Neural progenitor cell (in vitro differentiated cells): Measurements from ENCODE around the gene RCOR1. TPM values are rescaled to one million over a fixed set of nuclear protein-coding genes. Genes with fewer than 3 reads are reported as not detected.
A peak's percentile ranks its signal among the peaks of the same experiment; 100 is the strongest.

Experiments used
- DNase-seq: peaks from one replicate; pipeline ENCODE4 v3.0.0-alpha.2; 2016; ENCODE audit warnings: low spot score
- H2AFZ ChIP-seq: fragments of 200-600 bp; sonication (generic); replicated peaks from 2 replicates; pipeline ENCODE4 v1.6.1; 2016; ENCODE audit warnings: antibody characterized with exemption
- H3F3A ChIP-seq: fragments of 200-600 bp; sonication (generic); 2 replicates; pipeline ENCODE4 v1.6.1; 2016; ENCODE audit warnings: antibody characterized with exemption, low read depth
- H3K27ac ChIP-seq: fragments of 200-600 bp; sonication (generic); 2 replicates; pipeline ENCODE4 v1.5.1; 2016; ENCODE audit warnings: mild to moderate bottlenecking
- H3K27me3 ChIP-seq: fragments of 200-600 bp; sonication (generic); 2 replicates; pipeline ENCODE4 v1.6.1; 2016; ENCODE audit warnings: mild to moderate bottlenecking, moderate library complexity
- H3K36me3 ChIP-seq: fragments of 200-600 bp; sonication (generic); 2 replicates; pipeline ENCODE4 v1.5.1; 2016
- H3K4me1 ChIP-seq: fragments of 200-600 bp; sonication (generic); 2 replicates; pipeline ENCODE4 v1.6.1; 2016; ENCODE audit warnings: mixed run types
- H3K4me2 ChIP-seq: fragments of 200-600 bp; sonication (generic); 2 replicates; pipeline ENCODE4 v1.6.1; 2016
- H3K4me3 ChIP-seq: fragments of 200-600 bp; sonication (generic); 2 replicates; pipeline ENCODE4 v1.5.1; 2016
- H3K79me2 ChIP-seq: fragments of 200-600 bp; sonication (generic); 2 replicates; pipeline ENCODE4 v1.6.1; 2016; ENCODE audit warnings: low read depth
- H3K9ac ChIP-seq: fragments of 200-600 bp; sonication (generic); 2 replicates; pipeline ENCODE4 v1.6.1; 2016
- H3K9me3 ChIP-seq: fragments of 200-600 bp; sonication (generic); 2 replicates; pipeline ENCODE4 v1.5.1; 2016; ENCODE audit warnings: low read depth
- H4K20me1 ChIP-seq: fragments of 200-600 bp; sonication (generic); 2 replicates; pipeline ENCODE4 v1.6.1; 2016; ENCODE audit warnings: low read depth
- H3K27ac Mint-ChIP-seq: 3 replicates; pipeline ENCODE4 v1.8.0; 2021; ENCODE audit warnings: mixed read lengths
- H3K27me3 Mint-ChIP-seq: 2 replicates; pipeline ENCODE4 v1.8.0; 2022; ENCODE audit warnings: low read depth, mild to moderate bottlenecking, inconsistent platforms, moderate library complexity, mixed read lengths; ENCODE audit not compliant: insufficient read depth
- H3K36me3 Mint-ChIP-seq: 3 replicates; pipeline ENCODE4 v1.8.0; 2021; ENCODE audit warnings: mixed read lengths
- H3K4me1 Mint-ChIP-seq: 3 replicates; pipeline ENCODE4 v1.8.0; 2021; ENCODE audit warnings: mixed read lengths
- H3K4me3 Mint-ChIP-seq: 3 replicates; pipeline ENCODE4 v1.8.0; 2021; ENCODE audit warnings: mild to moderate bottlenecking, moderate library complexity, mixed read lengths
- H3K9me3 Mint-ChIP-seq: 3 replicates; pipeline ENCODE4 v1.8.0; 2020; ENCODE audit warnings: mixed read lengths
- CTCF ChIP-seq: fragments of 200-600 bp; sonication (generic); IDR thresholded peaks from 2 replicates; pipeline ENCODE4 v1.5.1; 2017; ENCODE audit warnings: antibody characterized with exemption, mild to moderate bottlenecking
- EZH2 ChIP-seq: fragments of 200-600 bp; sonication (generic); IDR thresholded peaks from 2 replicates; pipeline ENCODE4 v1.6.1; 2017; ENCODE audit warnings: antibody characterized with exemption, mild to moderate bottlenecking, moderate library complexity
- EZH2phosphoT487 ChIP-seq: fragments of 200-600 bp; sonication (generic); IDR thresholded peaks from 2 replicates; pipeline ENCODE4 v1.6.1; 2017; ENCODE audit warnings: antibody characterized with exemption
- total RNA-seq: library from RNA; depleted of rRNA; stranded (reverse); fragments of >200 nt; gene quantifications from 2 replicates; pipeline ENCODE4 v1.2.3, GENCODE V29; 2015; ENCODE audit warnings: low replicate concordance

The RCOR1 gene
- total RNA-seq, 1 donor from 2014 or later: 33.7 TPM

- H3K9me3 ChIP-seq: no peaks in the 10 kb centered on the region
- H4K20me1 ChIP-seq: peaks cover 54% of the 10 kb centered on the region
- no peak overlapping the region for H3K27ac Mint-ChIP-seq
- H3K36me3 ChIP-seq: no peaks in the 10 kb centered on the region
- DNase-seq: no peak
- no peaks in the 10 kb centered on the region for H3K9me3 Mint-ChIP-seq
- H3K4me2 ChIP-seq: no peak overlapping the region
- no peak overlapping the region for H2AFZ ChIP-seq
- H3K4me3 ChIP-seq: no peak overlapping the region
- H3K4me3 Mint-ChIP-seq: no peak overlapping the region
- H3K79me2 ChIP-seq: peaks cover 89% of the 10 kb centered on the region
- H3K27ac ChIP-seq: peak overlapping the region; percentile 84
- H3K9ac ChIP-seq: no peak overlapping the region
- peaks cover 35% of the 10 kb centered on the region for H3F3A ChIP-seq
- TF ChIP-seq CTCF (no peak), EZH2phosphoT487 (no peak), EZH2 (no peak)
- H3K36me3 Mint-ChIP-seq: no peaks in the 10 kb centered on the region
- H3K27me3 Mint-ChIP-seq: no peaks in the 10 kb centered on the region
- H3K4me1 Mint-ChIP-seq: peaks cover 29% of the 10 kb centered on the region
- peaks cover 35% of the 10 kb centered on the region for H3K4me1 ChIP-seq
- no peaks in the 10 kb centered on the region for H3K27me3 ChIP-seq
These were observed 99.3 kb downstream of the RCOR1 start for GRCh38 chr14:102691763-102692162.

GRCh38 chr14:102692334-102692733, 99.9 kb downstream of the RCOR1 start:
- H3K79me2 ChIP-seq: peaks cover 89% of the 10 kb centered on the region
- DNase-seq: no peak
- no peaks in the 10 kb centered on the region for H3K27me3 Mint-ChIP-seq
- TF ChIP-seq EZH2phosphoT487: no peak
- no peak for TF ChIP-seq CTCF
- no peak for TF ChIP-seq EZH2
- H3K4me1 Mint-ChIP-seq: peaks cover 33% of the 10 kb centered on the region
- H3K36me3 Mint-ChIP-seq: no peaks in the 10 kb centered on the region
- H3F3A ChIP-seq: peaks cover 35% of the 10 kb centered on the region
- H3K4me3 Mint-ChIP-seq: no peak overlapping the region
- H3K9ac ChIP-seq: no peak overlapping the region
- peaks cover 37% of the 10 kb centered on the region for H3K4me1 ChIP-seq
- no peaks in the 10 kb centered on the region for H3K9me3 Mint-ChIP-seq
- no peaks in the 10 kb centered on the region for H3K9me3 ChIP-seq
- peaks cover 56% of the 10 kb centered on the region for H4K20me1 ChIP-seq
- no peak overlapping the region for H2AFZ ChIP-seq
- no peaks in the 10 kb centered on the region for H3K27me3 ChIP-seq
- H3K4me2 ChIP-seq: no peak overlapping the region
- H3K36me3 ChIP-seq: no peaks in the 10 kb centered on the region
- H3K27ac ChIP-seq: peak overlapping the region; percentile 84
- H3K27ac Mint-ChIP-seq: no peak overlapping the region
- no peak overlapping the region for H3K4me3 ChIP-seq

- no peak overlapping the region for H3K9ac ChIP-seq
- H3K4me3 ChIP-seq: peak overlapping the region; percentile 33
- peak; percentile 82 for DNase-seq
- peak overlapping the region; percentile 3 for H3K27ac Mint-ChIP-seq
- TF ChIP-seq CTCF (no peak), EZH2phosphoT487 (no peak)
- no peaks in the 10 kb centered on the region for H3K36me3 ChIP-seq
- H4K20me1 ChIP-seq: peaks cover 58% of the 10 kb centered on the region
- no peaks in the 10 kb centered on the region for H3K27me3 ChIP-seq
- H3K27ac ChIP-seq: peak overlapping the region; percentile 84
- H3K36me3 Mint-ChIP-seq: peaks cover 1% of the 10 kb centered on the region
- peaks cover 37% of the 10 kb centered on the region for H3K4me1 ChIP-seq
- no peaks in the 10 kb centered on the region for H3K9me3 ChIP-seq
- peaks cover 35% of the 10 kb centered on the region for H3F3A ChIP-seq
- H3K9me3 Mint-ChIP-seq: no peaks in the 10 kb centered on the region
- H3K27me3 Mint-ChIP-seq: no peaks in the 10 kb centered on the region
- peaks cover 30% of the 10 kb centered on the region for H3K4me1 Mint-ChIP-seq
- H3K4me3 Mint-ChIP-seq: no peak overlapping the region
- H3K4me2 ChIP-seq: peak overlapping the region; percentile 78
- H2AFZ ChIP-seq: no peak overlapping the region
- peaks cover 89% of the 10 kb centered on the region for H3K79me2 ChIP-seq
These were observed 100.7 kb downstream of the RCOR1 start for GRCh38 chr14:102693006-102693755.
